ENCODE measurements around the gene TRNP1.
A peak's percentile ranks its signal among the peaks of the same experiment; 100 is the strongest.

The TRNP1 gene

GRCh38 chr1:27042670-27043069 lies 49.2 kb downstream of the TRNP1 start:
- no peak for TF ChIP-seq CEBPB (IDR thresholded peaks at IDR 0.05)
- no peak for TF ChIP-seq MAX (IDR thresholded peaks at IDR 0.05)

- TF ChIP-seq RAD21 (IDR thresholded peaks at IDR 0.05; ENCODE audit: low read depth), result peak; percentile 98
- TF ChIP-seq FOXM1 (IDR thresholded peaks at IDR 0.05; ENCODE audit: borderline replicate concordance, low read depth), result no peak
These were observed 51.2 kb downstream of the TRNP1 start for GRCh38 chr1:27044613-27045151.

GRCh38 chr1:27045973-27046558 lies 52.6 kb downstream of the TRNP1 start:
- 0 out of 2 replicates have a peak, but pooled peaks have one; percentile 26 for TF ChIP-seq TEAD4 (IDR thresholded peaks at IDR 0.05)
- TF ChIP-seq USF1 (IDR thresholded peaks at IDR 0.05), result peak; percentile 65
- TF ChIP-seq EP300 (IDR thresholded peaks at IDR 0.05; ENCODE audit: borderline replicate concordance), result no peak
- TF ChIP-seq MAX (IDR thresholded peaks at IDR 0.05), result peak; percentile 91
- peak; percentile 61 for TF ChIP-seq RAD21 (IDR thresholded peaks at IDR 0.05; ENCODE audit: low read depth)

GRCh38 chr1:27047914-27048313 lies 54.4 kb downstream of the TRNP1 start:
- TF ChIP-seq EP300 (IDR thresholded peaks at IDR 0.05; ENCODE audit: borderline replicate concordance), result no peak
- no peak for TF ChIP-seq CEBPB (IDR thresholded peaks at IDR 0.05)
- no peak for TF ChIP-seq FOXM1 (IDR thresholded peaks at IDR 0.05; ENCODE audit: borderline replicate concordance, low read depth)
- no peak for TF ChIP-seq EGR1 (IDR thresholded peaks at IDR 0.05)
- no peak for TF ChIP-seq NFIC (IDR thresholded peaks at IDR 0.05)
- no peak for TF ChIP-seq CREB1 (IDR thresholded peaks at IDR 0.05; ENCODE audit: low read depth)
- no peak for TF ChIP-seq REST (IDR thresholded peaks at IDR 0.05; ENCODE audit: low read depth)
- TF ChIP-seq TCF12 (IDR thresholded peaks at IDR 0.05; ENCODE audit: low read depth), result no peak
- TF ChIP-seq YY1 (IDR thresholded peaks at IDR 0.05; ENCODE audit: low read depth), result no peak
- TF ChIP-seq ZBTB7A (IDR thresholded peaks at IDR 0.05; ENCODE audit: low read depth), result no peak
- TF ChIP-seq USF1 (IDR thresholded peaks at IDR 0.05), result no peak
- TF ChIP-seq MAX (IDR thresholded peaks at IDR 0.05), result no peak
- TF ChIP-seq TEAD4 (IDR thresholded peaks at IDR 0.05), result no peak
- no peak for TF ChIP-seq RAD21 (IDR thresholded peaks at IDR 0.05; ENCODE audit: low read depth)
- TF ChIP-seq TAF1 (IDR thresholded peaks at IDR 0.05; ENCODE audit: low read depth), result no peak

GRCh38 chr1:27049100-27049499 lies 55.6 kb downstream of the TRNP1 start:
- TF ChIP-seq TAF1 (IDR thresholded peaks at IDR 0.05; ENCODE audit: low read depth) (no peak), MAX (IDR thresholded peaks at IDR 0.05) (no peak), CREB1 (IDR thresholded peaks at IDR 0.05; ENCODE audit: low read depth) (no peak), TEAD4 (IDR thresholded peaks at IDR 0.05) (no peak), REST (IDR thresholded peaks at IDR 0.05; ENCODE audit: low read depth) (no peak), USF1 (IDR thresholded peaks at IDR 0.05) (no peak), RAD21 (IDR thresholded peaks at IDR 0.05; ENCODE audit: low read depth) (no peak), CEBPB (IDR thresholded peaks at IDR 0.05) (no peak), TCF12 (IDR thresholded peaks at IDR 0.05; ENCODE audit: low read depth) (no peak), YY1 (IDR thresholded peaks at IDR 0.05; ENCODE audit: low read depth) (no peak), NFIC (IDR thresholded peaks at IDR 0.05) (no peak), FOXM1 (IDR thresholded peaks at IDR 0.05; ENCODE audit: borderline replicate concordance, low read depth) (no peak), EGR1 (IDR thresholded peaks at IDR 0.05) (no peak)

Data from Ishikawa (cell line).